OCI-LY1 (cell line): ENCODE results near the gene ZBED3.

Source experiments
- H2AFZ ChIP-seq: fragments of 200-600 bp; sonication (generic), shearing (Covaris generic); 2 replicates; pipeline ENCODE4 v1.6.0; 2014; ENCODE audit warnings: antibody characterized with exemption, mild to moderate bottlenecking, low read length
- H3F3A ChIP-seq: fragments of 200-600 bp; sonication (generic), shearing (Covaris generic); 2 replicates; pipeline ENCODE4 v1.6.0; 2014; ENCODE audit warnings: mild to moderate bottlenecking, antibody characterized with exemption, low read length, moderate library complexity; ENCODE audit not compliant: insufficient read depth
- H3K27ac ChIP-seq: fragments of 200-600 bp; sonication (generic); 2 replicates; pipeline ENCODE4 v1.5.1; 2014; ENCODE audit warnings: low read length, mixed run types, mild to moderate bottlenecking, low read depth; ENCODE audit not compliant: poor library complexity, severe bottlenecking
- H3K27me3 ChIP-seq: fragments of 200-600 bp; sonication (generic); 2 replicates; pipeline ENCODE4 v1.6.0; 2014; ENCODE audit warnings: antibody characterized with exemption, mild to moderate bottlenecking, low read length, moderate library complexity; ENCODE audit not compliant: insufficient read depth
- H3K36me3 ChIP-seq: fragments of 200-600 bp; sonication (generic); 2 replicates; pipeline ENCODE4 v1.6.1; 2014; ENCODE audit warnings: mild to moderate bottlenecking, antibody characterized with exemption, low read length, moderate library complexity, mixed read lengths; ENCODE audit not compliant: insufficient read depth
- H3K4me1 ChIP-seq: fragments of 200-600 bp; sonication (generic); 2 replicates; pipeline ENCODE4 v1.5.1; 2014; ENCODE audit warnings: mild to moderate bottlenecking, low read length, moderate library complexity; ENCODE audit not compliant: insufficient read depth, severe bottlenecking
- H3K4me2 ChIP-seq: fragments of 200-600 bp; sonication (generic), shearing (Covaris generic); 2 replicates; pipeline ENCODE4 v1.6.1; 2014; ENCODE audit warnings: low read length
- H3K4me3 ChIP-seq: fragments of 200-600 bp; sonication (generic); 2 replicates; pipeline ENCODE4 v1.5.1; 2014; ENCODE audit warnings: low read length, low read depth, mild to moderate bottlenecking, mixed read lengths; ENCODE audit not compliant: poor library complexity, severe bottlenecking
- H3K79me2 ChIP-seq: fragments of 200-600 bp; shearing (Covaris generic); 2 replicates; pipeline ENCODE4 v1.6.1; 2016; ENCODE audit warnings: mixed run types, low read length, mixed read lengths; ENCODE audit not compliant: insufficient read depth
- H3K9ac ChIP-seq: fragments of 200-600 bp; sonication (generic), shearing (Covaris generic); 2 replicates; pipeline ENCODE4 v1.6.1; 2014; ENCODE audit warnings: mild to moderate bottlenecking, low read length, mixed read lengths
- H3K9me2 ChIP-seq: fragments of 200-600 bp; sonication (generic), shearing (Covaris generic); 2 replicates; pipeline ENCODE4 v1.6.1; 2014; ENCODE audit warnings: low read depth, mild to moderate bottlenecking, low read length, mixed read lengths
- H3K9me3 ChIP-seq: fragments of 200-600 bp; shearing (Covaris generic); 2 replicates; pipeline ENCODE4 v1.6.1; 2014; ENCODE audit warnings: low read length, mixed read lengths
- H4K20me1 ChIP-seq: fragments of 200-600 bp; sonication (generic), shearing (Covaris generic); 2 replicates; pipeline ENCODE4 v1.6.0; 2016; ENCODE audit warnings: mild to moderate bottlenecking, low read length; ENCODE audit not compliant: insufficient read depth
- CTCF ChIP-seq: fragments of 200-600 bp; sonication (generic), shearing (Covaris generic); IDR thresholded peaks from 2 replicates; pipeline ENCODE4 v1.5.1; 2017; ENCODE audit warnings: mild to moderate bottlenecking, antibody characterized with exemption, low read length, moderate library complexity, mixed read lengths
- EZH2 ChIP-seq: fragments of 200-600 bp; sonication (generic), shearing (Covaris generic); IDR thresholded peaks from 2 replicates; pipeline ENCODE4 v1.8.0; 2017; ENCODE audit warnings: borderline replicate concordance, mixed run types, mild to moderate bottlenecking, antibody characterized with exemption, low read length, moderate library complexity, mixed read lengths

Gene ZBED3

GRCh38 chr5:77086689-77087483, at the start of gene ZBED3:
Gene ZBED3, minus strand, starts transcription at chr5:77087285. Its CDS starts 9,407 bp downstream, at chr5:77077878.
- H2AFZ ChIP-seq = peak within 1 kb of the TSS; percentile 58; the same call in 1 of the 2 replicates
- H3K36me3 ChIP-seq = peaks cover 6% of the 10 kb centered on the region; the same call in 1 of the 2 replicates
- H3K9me2 ChIP-seq = no peaks in the 10 kb centered on the region
- H3K9ac ChIP-seq = peak within 1 kb of the TSS; percentile 87
- no peaks in the 10 kb centered on the region for H3F3A ChIP-seq
- H3K27ac ChIP-seq = peak within 1 kb of the TSS; percentile 49
- H3K27me3 ChIP-seq = no peaks in the 10 kb centered on the region
- no peaks in the 10 kb centered on the region for H3K9me3 ChIP-seq
- TF ChIP-seq CTCF (peak; percentile 43), EZH2 (no peak)
- H3K4me2 ChIP-seq = peak within 1 kb of the TSS; percentile 73
- no peaks in the 10 kb centered on the region for H3K79me2 ChIP-seq
- peaks cover 26% of the 10 kb centered on the region for H3K4me1 ChIP-seq
- H3K4me3 ChIP-seq = peak within 1 kb of the TSS; percentile 79
- no peaks in the 10 kb centered on the region for H4K20me1 ChIP-seq

- no peaks in the 10 kb centered on the region for H3K79me2 ChIP-seq
- H4K20me1 ChIP-seq = no peaks in the 10 kb centered on the region
- H3K27me3 ChIP-seq = no peaks in the 10 kb centered on the region
- no peaks in the 10 kb centered on the region for H3K9me2 ChIP-seq
- no peak overlapping the region for H3K27ac ChIP-seq
- no peak overlapping the region for H2AFZ ChIP-seq
- no peak overlapping the region for H3K4me3 ChIP-seq
- no peaks in the 10 kb centered on the region for H3K9me3 ChIP-seq
- TF ChIP-seq EZH2 (no peak), CTCF (no peak)
- no peaks in the 10 kb centered on the region for H3K4me1 ChIP-seq
- H3K4me2 ChIP-seq = no peak overlapping the region
- H3K36me3 ChIP-seq = no peaks in the 10 kb centered on the region
- H3K9ac ChIP-seq = no peak overlapping the region
- no peaks in the 10 kb centered on the region for H3F3A ChIP-seq
Measured at GRCh38 chr5:77133061-77133758, 46.1 kb upstream of the ZBED3 start.

- no peaks in the 10 kb centered on the region for H3K4me1 ChIP-seq
- no peak overlapping the region for H2AFZ ChIP-seq
- no peak overlapping the region for H3K27ac ChIP-seq
- H3K4me3 ChIP-seq = no peak overlapping the region
- no peak overlapping the region for H3K9ac ChIP-seq
- H3K9me2 ChIP-seq = no peaks in the 10 kb centered on the region
- H3K36me3 ChIP-seq = no peaks in the 10 kb centered on the region
- H4K20me1 ChIP-seq = no peaks in the 10 kb centered on the region
- no peaks in the 10 kb centered on the region for H3F3A ChIP-seq
- no peak overlapping the region for H3K4me2 ChIP-seq
- no peaks in the 10 kb centered on the region for H3K79me2 ChIP-seq
- no peak for TF ChIP-seq EZH2
- TF ChIP-seq CTCF = no peak
- no peaks in the 10 kb centered on the region for H3K27me3 ChIP-seq
- no peaks in the 10 kb centered on the region for H3K9me3 ChIP-seq
Measured at GRCh38 chr5:77131361-77131760, 44.3 kb upstream of the ZBED3 start.
